T1000 (cell line): ENCODE results near the gene UMOD.

Source experiments
- DNase-seq: peaks from one replicate; lab custom pipeline; 2025; ENCODE audit warnings: mixed read lengths; lab: John Stamatoyannopoulos, UW

The UMOD gene

DNA sequence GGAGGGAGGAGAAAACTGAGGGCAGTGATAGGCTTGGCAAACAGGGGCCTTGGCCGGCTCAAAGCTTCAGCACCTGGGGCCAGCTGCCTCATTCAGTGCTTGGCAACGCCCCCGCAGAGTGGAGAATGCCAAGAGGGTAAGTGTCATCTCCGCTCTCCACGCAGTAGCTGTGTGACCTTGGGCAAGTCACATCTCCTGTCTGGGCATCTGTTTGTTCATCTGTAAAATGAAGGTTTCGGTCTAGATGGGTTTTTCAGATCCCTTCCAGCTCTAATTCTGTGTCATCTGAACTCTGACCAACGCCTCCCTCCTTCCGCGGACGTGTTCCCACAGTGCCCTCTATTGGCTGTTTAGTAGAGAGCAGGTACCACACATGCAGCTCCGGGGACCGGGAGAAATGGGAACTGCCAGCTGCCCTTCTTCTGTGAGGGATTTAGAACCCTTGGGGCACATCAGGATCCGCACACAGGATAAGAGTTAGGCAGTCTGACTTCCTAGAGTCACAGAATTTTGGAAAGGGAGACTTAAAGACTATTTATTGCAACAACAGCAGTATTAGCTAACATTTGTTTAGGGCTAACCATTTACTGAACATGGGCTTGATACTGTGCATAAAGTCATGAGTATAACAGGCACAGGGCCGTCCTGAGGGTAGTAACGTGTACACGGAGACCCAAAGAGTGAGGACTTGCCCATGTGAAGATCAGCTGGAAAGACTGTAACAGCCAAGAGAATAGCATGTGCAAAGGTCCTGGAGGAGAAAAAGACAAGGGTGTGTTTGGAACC is 52.0 kb downstream of the UMOD start:
- DNase-seq, result no peak

DNA sequence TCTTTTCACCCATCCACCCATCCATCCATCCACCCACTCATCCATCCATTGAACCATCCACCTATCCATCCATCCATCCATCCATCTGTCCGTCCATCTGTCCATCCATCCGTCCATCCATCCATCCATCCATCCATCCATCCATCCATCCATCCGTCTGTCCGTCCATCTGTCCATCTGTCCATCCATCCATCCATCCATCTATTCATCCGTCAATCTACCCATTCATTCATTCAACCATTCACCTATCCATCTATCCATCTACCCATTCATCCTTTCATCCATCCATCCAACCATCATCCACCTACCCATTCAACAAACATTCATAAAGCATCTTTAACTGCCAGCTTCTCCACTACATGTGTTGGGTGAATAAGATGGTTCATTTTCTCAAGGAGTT is 54.1 kb downstream of the UMOD start:
- DNase-seq, result no peak

DNA sequence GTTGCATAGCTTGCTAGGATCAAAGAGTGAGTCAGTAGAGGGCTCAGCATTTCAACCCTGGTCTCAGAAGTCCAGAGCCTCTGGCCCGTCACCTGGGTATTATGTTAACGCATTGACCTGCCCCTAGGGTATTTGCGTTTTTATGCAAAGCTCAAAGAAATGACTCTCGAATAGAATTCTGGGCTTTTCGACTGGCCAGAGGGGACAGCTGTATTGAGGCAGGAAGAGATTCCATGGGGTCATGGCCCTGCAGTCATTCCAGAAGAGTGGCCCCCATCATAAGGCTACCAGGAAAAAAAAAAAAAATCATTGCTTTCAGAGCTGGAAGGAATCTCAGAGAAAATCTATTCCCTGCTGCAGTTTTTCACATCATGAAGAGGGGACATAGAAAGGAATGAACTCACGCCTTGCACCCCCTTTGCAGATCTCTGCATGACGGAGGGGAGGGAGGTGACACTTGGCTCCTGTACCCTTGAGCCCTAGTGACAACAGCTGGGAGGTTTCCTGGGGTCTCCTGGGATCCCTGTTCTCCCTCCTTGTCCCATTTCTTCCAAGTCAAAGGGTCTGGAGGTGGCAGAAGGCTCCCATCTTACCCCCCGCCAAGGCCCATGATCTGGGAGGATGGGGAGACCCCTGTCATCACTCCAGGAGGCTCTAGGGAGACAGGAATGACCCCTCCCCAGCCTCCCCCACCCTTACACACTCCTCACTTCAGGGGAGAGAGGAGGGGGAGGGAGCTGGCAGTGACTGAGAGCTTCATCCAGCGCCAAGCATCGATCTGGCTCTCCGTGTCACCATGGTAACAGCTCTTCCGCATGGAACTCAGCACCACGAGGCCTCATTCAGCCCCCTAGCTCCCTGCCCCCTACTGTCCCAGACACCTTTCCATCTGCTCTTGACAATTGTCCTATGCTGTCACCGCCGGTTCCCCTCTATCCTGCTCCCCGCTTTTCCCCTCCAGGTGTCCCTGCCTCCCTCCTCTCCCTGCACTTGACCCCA is 61.0 kb downstream of the UMOD start:
- no peak for DNase-seq

DNA sequence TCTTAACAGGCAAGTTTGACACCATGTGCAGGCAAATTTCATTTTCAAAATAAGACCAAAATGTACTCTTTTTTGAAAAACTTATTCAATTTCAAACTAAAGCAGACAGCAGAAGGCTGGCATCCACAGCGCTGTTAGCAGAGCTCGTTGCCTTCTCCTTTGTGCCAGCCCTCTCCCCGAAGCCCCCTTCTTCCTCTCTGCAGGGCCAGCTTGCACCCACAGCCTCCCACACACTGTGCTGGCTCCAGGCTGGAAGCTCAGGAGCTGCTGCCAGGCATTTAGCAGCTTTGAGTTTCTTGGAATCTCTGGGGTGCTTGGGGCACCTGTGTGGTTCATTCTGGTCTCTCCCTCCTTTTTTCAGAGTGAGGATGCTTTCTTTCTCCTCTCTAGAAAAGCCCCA is 62.9 kb downstream of the UMOD start:
- DNase-seq, result no peak

GRCh38 chr16:20285993-20286499 is 66.5 kb downstream of the UMOD start:
- no peak for DNase-seq
